GM18861 (cell line): ENCODE results near the gene PPP1R9A.
A peak's percentile ranks its signal among the peaks of the same experiment; 100 is the strongest.

Experiments
- ATAC-seq: cut with Tn5 transposase; IDR thresholded peaks from one replicate; pipeline ENCODE4 v1.9.1; 2021; ENCODE audit not compliant: unreplicated experiment

The PPP1R9A gene

DNA sequence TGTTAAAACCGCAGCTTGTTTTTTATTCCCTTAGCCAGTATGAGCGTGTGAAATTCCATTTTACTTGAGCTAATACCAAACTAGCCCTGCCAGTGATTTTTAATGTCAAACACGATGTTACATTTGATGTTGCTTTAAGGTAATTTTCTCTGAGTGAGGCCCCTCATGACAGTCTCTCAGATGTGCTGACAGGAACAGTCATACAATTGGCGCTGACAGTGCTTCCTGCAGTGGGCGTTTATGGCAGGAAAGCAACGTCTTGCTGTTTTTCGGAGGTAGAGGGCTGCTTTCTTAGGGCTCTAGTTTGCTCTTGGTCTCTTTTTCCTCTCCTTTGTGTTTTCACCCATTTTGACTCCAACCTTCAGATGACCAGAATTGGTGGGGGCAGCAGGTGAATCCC, 397.6 kb downstream of the PPP1R9A start:
- no peak for ATAC-seq

DNA sequence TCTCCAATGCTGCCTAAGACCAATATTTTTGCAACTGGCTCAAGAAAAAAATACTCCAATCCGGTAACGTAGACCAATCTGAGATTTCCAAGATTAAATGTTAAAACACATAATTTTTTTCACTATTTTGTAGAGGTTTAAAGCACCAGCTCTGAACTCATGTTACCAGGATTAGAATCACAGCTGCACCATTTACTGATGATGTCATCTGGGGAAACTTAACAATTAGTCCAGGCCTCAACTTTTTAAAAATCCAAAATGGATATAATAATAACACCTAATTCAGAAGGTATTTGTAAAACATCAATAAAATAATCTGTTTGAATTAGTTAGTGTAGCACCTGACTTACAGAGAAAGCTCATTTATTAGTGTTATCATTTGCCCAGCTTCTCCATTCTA, 402.6 kb downstream of the PPP1R9A start:
- ATAC-seq = no peak

DNA sequence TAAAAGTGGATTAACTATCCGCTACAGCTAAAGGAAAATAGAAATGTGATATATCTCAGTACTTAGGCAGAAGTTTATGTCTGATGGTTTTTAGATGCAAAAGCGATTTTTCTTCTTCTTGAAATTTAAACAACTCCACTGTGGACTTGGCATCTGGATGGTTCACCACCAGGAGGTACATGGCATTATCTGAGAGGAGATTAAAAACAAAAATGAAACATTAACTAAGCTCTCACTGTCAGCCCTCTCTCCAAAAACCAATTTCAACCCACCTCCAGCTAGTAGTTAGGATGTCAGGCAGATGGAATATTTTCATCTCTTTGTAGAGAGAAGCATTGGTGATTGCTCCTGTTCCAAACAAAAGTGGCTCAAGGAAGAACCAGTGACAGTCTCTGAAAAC, 404.0 kb downstream of the PPP1R9A start:
- ATAC-seq = no peak

DNA sequence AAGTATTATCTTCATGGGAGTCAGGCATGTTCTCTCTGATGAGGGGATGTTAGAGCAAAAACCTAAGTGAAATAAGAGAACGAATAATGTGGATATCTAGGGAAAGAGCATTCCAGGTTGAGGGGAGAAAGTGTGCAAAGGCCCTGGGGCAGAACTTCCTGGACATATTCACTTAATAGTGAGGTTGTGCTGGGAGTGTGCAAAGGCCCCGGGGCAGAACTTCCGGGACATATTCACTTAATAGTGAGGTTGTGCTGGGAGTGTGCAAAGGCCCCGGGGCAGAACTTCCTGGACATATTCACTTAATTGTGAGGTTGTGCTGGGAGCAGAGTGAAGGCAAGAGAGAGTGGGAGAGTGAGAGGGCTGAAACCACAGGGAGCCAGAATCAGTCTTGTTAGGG, 405.2 kb downstream of the PPP1R9A start:
- no peak for ATAC-seq

DNA sequence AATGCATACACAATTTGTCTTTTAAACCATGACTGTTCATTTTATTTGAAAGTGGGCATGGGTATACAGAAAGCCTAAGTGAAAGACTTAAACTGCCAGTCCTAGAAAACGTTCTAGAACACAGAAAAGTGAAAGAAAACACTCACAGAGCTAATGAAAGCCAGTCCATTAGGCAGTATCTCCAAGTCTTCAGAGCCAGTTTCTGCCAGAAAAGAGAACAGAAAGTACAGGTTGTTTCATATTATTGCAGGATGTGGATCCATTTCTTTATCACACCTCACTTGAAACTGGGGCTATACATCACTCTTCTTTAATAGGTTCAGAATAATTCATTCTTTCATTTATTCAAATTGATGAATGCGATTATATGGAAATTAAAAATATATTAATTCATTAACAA, 409.2 kb downstream of the PPP1R9A start:
- ATAC-seq = peak; percentile 79

- ATAC-seq = no peak
These were observed 410.2 kb downstream of the PPP1R9A start for GRCh38 chr7:95317546-95317945.

- no peak for ATAC-seq
These were observed 410.6 kb downstream of the PPP1R9A start for GRCh38 chr7:95317966-95318365.

- ATAC-seq = no peak
These were observed 411.2 kb downstream of the PPP1R9A start for GRCh38 chr7:95318501-95319100.

DNA sequence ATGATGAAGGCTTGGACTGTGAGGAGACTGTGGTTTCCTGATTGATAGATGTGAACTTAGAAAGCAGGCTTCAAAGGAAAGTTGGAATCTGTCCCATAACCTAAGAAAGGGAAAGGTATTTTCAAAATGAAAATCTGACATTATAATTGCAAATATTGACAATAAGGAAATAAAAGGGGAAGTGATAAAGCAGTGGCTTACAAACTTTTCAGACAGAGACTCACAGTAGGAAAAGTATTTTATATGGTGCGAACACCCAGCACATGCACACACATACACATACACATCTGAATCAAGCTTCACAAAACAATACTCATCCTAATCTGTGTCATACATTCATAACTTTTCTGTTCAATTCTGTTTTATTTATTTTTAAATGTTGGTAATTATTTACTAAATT, 412.2 kb downstream of the PPP1R9A start:
- no peak for ATAC-seq

GRCh38 chr7:95320651-95321050, 413.3 kb downstream of the PPP1R9A start:
- no peak for ATAC-seq

DNA sequence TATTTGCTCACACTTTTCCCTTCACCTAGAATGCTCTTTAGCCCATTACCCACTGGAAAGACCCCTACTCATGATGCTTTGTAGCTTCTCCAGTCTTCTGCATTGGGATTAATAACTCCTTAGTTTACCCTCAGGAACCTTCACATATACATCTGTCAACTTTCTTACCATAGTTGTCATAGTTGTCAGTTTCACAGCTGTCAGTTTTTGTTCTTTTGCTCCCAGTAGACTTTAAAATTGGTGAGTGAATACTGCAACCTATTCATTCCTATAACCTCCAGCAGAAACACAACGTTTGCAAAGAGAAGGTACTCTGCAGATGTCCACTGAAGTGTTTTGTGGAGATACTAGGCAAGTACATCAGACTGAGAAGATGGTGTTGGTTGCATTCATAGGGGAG, 414.3 kb downstream of the PPP1R9A start:
- no peak for ATAC-seq

DNA sequence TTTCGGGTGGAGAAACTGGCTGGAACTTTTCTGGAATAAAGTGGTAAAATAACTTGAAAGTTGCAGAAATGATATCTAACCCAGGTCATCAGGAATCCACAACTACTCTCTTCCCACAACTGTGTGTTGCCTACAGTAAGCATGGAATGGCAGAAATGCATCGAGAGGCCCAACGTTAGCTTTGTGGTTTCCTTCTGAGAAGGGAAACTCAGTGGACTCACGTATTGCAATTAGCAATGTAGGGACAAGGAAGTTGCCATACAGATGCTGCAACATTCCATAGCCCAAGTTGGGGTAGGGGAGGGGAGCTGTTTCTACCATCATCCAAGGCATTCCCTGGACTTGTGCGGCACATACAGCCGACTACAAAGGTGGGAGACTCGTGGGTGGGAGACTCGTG, 415.0 kb downstream of the PPP1R9A start:
- no peak for ATAC-seq

DNA sequence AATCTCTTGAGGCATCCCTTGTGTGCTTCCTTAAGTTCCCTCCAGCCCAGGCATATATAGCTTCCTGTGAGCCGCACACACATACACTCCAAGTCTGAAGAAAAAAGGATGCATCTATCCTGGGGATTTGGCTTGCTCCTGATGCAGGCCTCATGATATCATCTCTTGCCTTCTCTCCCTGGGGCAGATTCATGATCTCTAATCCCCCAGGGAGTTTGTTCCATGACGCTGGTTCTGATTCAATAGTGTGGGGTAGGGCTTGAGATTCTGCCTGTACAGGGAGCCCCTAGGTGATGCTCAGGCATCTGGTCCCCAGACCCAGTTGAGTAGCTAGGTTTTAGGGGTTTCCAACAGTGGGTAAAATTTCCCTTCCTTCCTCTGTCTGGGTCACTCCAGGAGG, 415.5 kb downstream of the PPP1R9A start:
- no peak for ATAC-seq

DNA sequence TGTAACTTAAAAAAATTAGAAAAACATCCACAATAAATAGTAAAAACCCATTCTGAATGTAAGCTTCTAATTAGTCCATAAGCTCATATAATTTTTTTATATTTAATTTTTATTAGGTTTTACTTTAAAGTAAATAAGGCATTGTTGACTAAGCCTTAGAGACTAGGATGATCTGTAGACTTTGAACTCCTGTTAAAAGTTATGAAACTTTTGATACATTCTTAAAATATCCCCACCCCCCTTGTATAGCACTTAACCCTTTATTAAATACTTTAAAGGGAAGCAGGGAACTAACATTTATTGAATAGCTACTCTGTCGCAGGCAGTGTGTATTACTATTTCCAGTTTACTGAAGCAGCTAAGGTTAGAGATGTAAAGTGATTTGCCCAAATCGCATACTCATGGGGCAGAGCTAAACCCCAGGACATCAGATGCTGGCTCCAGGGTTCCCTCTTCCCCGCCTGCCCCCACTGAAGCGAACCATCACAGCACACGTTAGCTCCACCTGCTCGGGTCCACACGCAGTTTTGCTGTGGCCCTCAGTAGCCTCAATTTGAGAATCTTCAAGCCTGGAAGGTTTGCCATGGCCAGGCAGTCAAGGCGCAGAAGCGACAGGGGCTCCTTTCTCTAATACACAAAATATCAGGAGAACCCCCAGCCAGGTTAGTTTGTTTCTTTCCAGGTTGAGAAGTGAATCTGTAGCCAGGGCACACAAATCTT, 416.2 kb downstream of the PPP1R9A start:
- ATAC-seq = no peak

DNA sequence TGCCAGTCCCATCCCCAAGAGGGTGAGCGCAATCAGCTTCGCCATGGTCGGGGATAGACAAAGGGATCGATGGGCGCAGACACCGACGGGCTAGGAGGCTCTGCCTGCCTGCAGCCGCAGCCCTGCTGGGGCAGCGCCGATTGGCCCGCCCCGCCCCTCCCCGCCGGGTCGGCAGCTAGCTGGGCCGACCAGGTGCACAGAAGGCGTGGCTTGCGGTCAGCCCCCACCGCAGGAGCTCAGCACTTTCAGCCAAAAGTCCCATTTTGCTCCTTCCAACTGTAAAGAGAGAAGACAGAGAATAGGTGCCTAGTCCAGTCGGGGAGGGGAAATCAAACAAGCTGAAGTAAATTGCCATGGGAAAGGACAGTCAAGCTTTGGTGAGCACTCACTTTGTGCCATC, 417.0 kb downstream of the PPP1R9A start, which contains the start of gene PON1:
Gene PON1 (minus strand): TSS at position 102 of the 400 bp plus-strand sequence. CDS start 57 bp downstream, at position 45.
- ATAC-seq = peak; percentile 60

DNA sequence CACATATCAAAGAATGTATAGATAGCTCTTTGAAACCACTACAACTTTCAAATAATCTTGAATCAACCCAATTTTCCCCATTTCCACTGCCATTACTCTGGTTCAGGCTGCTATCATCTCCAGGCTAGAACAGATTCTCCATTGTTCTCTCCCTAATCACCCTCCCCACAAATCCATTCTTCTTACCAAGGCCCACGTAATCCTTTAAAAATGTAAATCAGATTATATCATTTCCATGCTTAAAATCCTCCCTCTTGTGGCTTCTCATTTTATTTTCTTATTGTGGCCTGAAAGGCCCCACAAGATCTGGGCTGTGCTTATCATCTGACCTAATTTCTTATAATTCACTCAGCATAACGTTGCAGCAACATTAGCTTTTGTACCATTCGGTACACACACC, 420.0 kb downstream of the PPP1R9A start:
- no peak for ATAC-seq

DNA sequence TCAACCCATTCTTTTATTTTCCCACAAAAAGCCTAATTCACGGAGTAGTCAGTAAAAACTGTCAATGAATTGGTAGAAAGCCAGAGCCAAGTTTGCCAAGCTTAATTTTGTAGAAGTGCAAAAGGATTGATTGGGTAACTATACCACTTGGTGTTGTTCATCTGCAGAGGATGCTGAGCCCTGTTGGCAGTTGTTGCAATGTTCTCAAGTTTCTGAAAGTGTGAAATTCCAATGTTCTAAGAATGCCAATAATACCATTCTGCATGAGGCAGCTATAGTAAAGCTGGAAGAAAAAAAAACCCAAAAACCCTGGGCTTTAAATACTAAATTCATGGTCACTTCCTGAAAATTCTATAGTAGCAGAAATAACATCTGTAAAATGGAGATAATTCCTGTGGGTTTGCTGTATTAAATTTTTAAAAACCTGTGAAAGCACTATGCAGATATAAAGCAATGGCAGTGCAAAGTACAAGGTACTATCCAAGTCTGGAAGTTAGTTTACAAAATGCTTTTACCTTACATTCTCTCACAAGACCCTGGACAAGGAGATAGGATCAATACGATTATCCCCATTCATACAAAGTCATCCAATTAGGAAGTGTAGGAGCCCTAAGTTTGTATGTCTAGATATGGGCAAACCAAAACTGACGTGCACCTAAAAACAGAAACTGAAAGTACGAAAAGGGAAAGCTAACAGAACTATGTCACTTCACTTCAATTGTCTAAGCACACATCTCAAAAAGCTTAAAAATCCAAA, 423.0 kb downstream of the PPP1R9A start:
- peak; percentile 98 for ATAC-seq

DNA sequence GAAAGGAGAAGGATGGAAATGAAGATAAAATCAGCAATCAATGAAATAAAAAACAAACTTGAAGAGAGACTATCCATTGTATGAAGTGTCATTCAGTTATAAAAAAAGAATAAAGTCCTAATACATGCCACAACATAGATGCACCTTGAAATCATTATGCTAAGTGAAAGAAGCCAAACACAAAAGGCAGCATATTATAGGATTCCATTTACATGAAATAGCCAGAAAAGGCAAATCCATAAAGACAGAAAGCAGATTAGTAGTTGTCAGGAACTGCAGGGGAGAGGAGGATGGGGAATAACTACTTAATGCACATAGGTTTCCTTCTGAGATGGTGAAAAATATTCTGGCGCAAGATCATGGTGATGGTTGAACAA, 423.6 kb downstream of the PPP1R9A start:
- ATAC-seq = peak; percentile 31

DNA sequence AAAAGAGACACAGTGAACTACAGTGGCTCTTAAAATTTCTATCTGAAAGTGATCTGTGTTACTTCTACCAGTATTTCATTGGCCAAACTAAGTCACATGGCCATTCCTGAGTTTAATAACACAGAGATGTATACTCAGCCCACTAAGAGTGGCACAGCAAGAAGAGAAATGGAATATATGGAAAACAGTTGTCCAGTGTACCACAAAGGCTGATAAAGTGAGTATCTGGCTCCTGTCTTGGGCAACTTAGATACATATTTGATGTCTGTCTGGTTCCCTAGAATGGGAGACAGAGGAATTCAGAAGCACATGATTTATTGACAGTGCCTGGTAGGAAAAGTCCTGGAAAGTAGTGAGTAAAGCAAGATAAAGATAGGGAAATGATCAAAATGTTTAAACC, 427.1 kb downstream of the PPP1R9A start:
- ATAC-seq = no peak

GRCh38 chr7:95335093-95335492, 427.7 kb downstream of the PPP1R9A start:
- no peak for ATAC-seq

GRCh38 chr7:95338832-95339231, 431.4 kb downstream of the PPP1R9A start:
- no peak for ATAC-seq

GRCh38 chr7:95340491-95340890, 433.1 kb downstream of the PPP1R9A start:
- no peak for ATAC-seq
